ENCODE measurements around the gene SMYD3.

DNA sequence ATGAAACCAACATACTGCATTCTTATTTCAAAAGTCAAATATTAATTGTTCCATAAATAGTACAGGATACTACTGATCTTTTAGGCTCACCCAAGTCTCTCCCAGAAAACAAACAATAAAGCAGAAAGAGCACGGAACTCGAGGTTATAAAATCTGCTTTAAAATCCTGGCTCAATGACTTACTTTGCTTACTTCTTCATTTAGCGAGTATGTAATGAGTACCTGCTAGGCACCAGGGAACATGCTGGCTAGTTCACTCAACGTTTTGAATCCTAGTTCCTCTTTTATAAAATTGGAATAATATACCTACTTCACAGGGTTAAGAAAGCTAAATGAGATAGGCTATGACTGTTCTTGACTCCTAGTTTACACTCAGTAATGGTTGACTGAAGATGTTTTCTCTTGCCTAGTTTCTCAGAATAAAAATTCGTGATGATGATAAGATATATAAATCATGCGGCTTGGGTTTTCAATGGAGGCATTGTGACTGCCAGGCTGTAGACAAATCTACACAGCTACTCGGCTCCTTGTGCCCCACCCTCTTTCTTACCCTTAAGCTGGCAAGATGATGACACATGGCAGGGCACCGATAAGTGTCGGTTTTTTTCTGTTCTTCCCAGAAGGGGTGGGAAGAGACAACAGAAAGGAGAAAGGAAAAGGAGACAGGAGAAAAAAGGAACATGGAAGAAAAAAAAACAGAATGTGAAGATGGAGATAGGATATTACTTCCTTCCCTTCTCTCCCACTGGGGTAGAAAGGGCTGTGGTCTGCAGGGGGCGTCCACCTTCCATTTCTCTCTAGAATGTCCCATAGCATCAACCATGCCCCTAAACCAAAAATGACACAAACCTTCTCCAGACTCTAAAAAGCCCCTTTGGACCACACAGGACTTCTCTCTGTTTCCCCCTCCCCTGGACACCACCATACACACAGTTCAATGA is 507.1 kb downstream of the SMYD3 start:
- TF ChIP-seq HCFC1 (IDR thresholded peaks at IDR 0.05; ENCODE audit: low read depth, low read length) = no peak
- no peak for TF ChIP-seq JUND (IDR thresholded peaks at IDR 0.05; ENCODE audit: borderline replicate concordance, low read depth, low read length)
- TF ChIP-seq JUND (tag; IDR thresholded peaks at IDR 0.05; ENCODE audit: borderline replicate concordance, low read depth, low read length) = no peak
- no peak for TF ChIP-seq FOXM1 (IDR thresholded peaks at IDR 0.05; ENCODE audit: low read depth)
- TF ChIP-seq FOXM1 (CRISPR knock-in tag; IDR thresholded peaks at IDR 0.05; ENCODE audit: low read depth) = no peak
- TF ChIP-seq RCOR1 (IDR thresholded peaks at IDR 0.05; ENCODE audit: borderline replicate concordance in 1 of 2, low read depth in 2 of 2, low read length in 2 of 2) = no peak
- TF ChIP-seq USF1 (CRISPR knock-in tag; IDR thresholded peaks at IDR 0.05) = no peak
- no peak for TF ChIP-seq FOXO4 (CRISPR knock-in tag; IDR thresholded peaks at IDR 0.05)

All from K562 (cell line).